A673 (cell line): ENCODE results near the gene CPNE5. TPM values are rescaled to one million over a fixed set of nuclear protein-coding genes. Genes with fewer than 3 reads are reported as not detected.

Source experiments
- BruUV-seq: library from RNA; stranded (reverse); fragments of 400-500 nt; replicated peaks from 2 replicates; lab custom pipeline; 2021; lab: Mats Ljungman, UMichigan
- CTCF ChIA-PET: fragments of 300-600 bp; sonication (Branson Sonifier 250); formaldehyde crosslinking; loops from one replicate; lab custom pipeline; 2022; ENCODE audit warnings: antibody characterized with exemption; lab: Charles Lee
- POLR2A ChIA-PET: fragments of 300-600 bp; sonication (Branson Sonifier 250); formaldehyde crosslinking; loops from one replicate; lab custom pipeline; 2022; ENCODE audit warnings: antibody characterized with exemption; ENCODE audit not compliant: low non-redundant PET; lab: Charles Lee
- DNase-seq: peaks from one replicate; pipeline ENCODE4 v3.0.0-alpha.2; 2015; ENCODE audit warnings: low spot score
- H3K27ac ChIP-seq: fragments of 200-600 bp; sonication (generic); 2 replicates; pipeline ENCODE4 v1.5.1; 2016; ENCODE audit warnings: mixed run types, low read depth, mild to moderate bottlenecking, mixed read lengths, antibody characterized with exemption, low read length; ENCODE audit not compliant: poor library complexity, severe bottlenecking
- H3K27me3 ChIP-seq: fragments of 200-600 bp; sonication (generic); replicated peaks from 2 replicates; pipeline ENCODE4 v1.6.1; 2017; ENCODE audit warnings: mixed run types, low read depth, mild to moderate bottlenecking, mixed read lengths, antibody characterized with exemption, low read length; ENCODE audit not compliant: insufficient read depth, poor library complexity
- H3K36me3 ChIP-seq: fragments of 200-600 bp; sonication (generic); 2 replicates; pipeline ENCODE4 v1.6.1; 2016; ENCODE audit warnings: mixed run types, mild to moderate bottlenecking, mixed read lengths, antibody characterized with exemption, low read length; ENCODE audit not compliant: insufficient read depth, poor library complexity, severe bottlenecking
- H3K4me1 ChIP-seq: fragments of 200-600 bp; sonication (generic); 2 replicates; pipeline ENCODE4 v1.6.1; 2017; ENCODE audit warnings: mixed run types, mild to moderate bottlenecking, mixed read lengths, antibody characterized with exemption, low read length; ENCODE audit not compliant: insufficient read depth, poor library complexity, severe bottlenecking
- H3K4me3 ChIP-seq: fragments of 200-600 bp; sonication (generic); 2 replicates; pipeline ENCODE4 v1.5.1; 2016; ENCODE audit warnings: low read depth, mixed run types, mild to moderate bottlenecking, mixed read lengths, low read length; ENCODE audit not compliant: poor library complexity, severe bottlenecking
- H3K9me3 ChIP-seq: fragments of 200-600 bp; sonication (generic); 2 replicates; pipeline ENCODE4 v1.6.1; 2016; ENCODE audit warnings: mixed run types, low read depth, mild to moderate bottlenecking, mixed read lengths, antibody characterized with exemption, low read length; ENCODE audit not compliant: poor library complexity, severe bottlenecking
- CTCF ChIP-seq: fragments of 300-800, 200-600 bp; sonication (generic); conservative IDR thresholded peaks from 2 replicates; pipeline ENCODE4 v1.5.1; 2017; ENCODE audit warnings: low read depth, mild to moderate bottlenecking, antibody characterized with exemption, low read length, moderate library complexity, mixed read lengths
- EZH2 ChIP-seq: fragments of 200-600 bp; sonication (generic); IDR thresholded peaks from 2 replicates; pipeline ENCODE4 v1.6.1; 2017; ENCODE audit warnings: borderline replicate concordance, low read depth, mild to moderate bottlenecking, mixed read lengths, antibody characterized with exemption, low read length; ENCODE audit not compliant: poor library complexity, severe bottlenecking
- intact Hi-C: fragments of 100-400 bp; cut with micrococcal nuclease; formaldehyde crosslinking; loops from one replicate; pipeline ENCODE4 v1.10.0; 2022; ENCODE audit not compliant: unreplicated experiment
- total RNA-seq: library from RNA; stranded (reverse); gene quantifications from 2 replicates; pipeline ENCODE4 v1.2.3, GENCODE V29; 2021

The CPNE5 gene
- total RNA-seq, 1 experiment from 2014 or later, result 0.13 TPM

GRCh38 chr6:36791085-36791484, 48.2 kb downstream of the CPNE5 start:
- ChIA-PET POLR2A (no interaction called here), CTCF (no interaction called here)
- intact Hi-C loops, result no loop called here

GRCh38 chr6:36788768-36789167, 50.5 kb downstream of the CPNE5 start:
- BruUV-seq, result no TSS peak
- Histone ChIP-seq H3K27ac (no peak overlapping the region), H3K4me1 (peaks cover 8% of the 10 kb centered on the region), H3K9me3 (no peaks in the 10 kb centered on the region), H3K36me3 (no peaks in the 10 kb centered on the region), H3K4me3 (no peak overlapping the region), H3K27me3 (no peaks in the 10 kb centered on the region)
- CTCF ChIA-PET, result no interaction called here
- DNase-seq, result peak; percentile 54
- intact Hi-C loops, result no loop called here
- TF ChIP-seq CTCF, result no peak
- TF ChIP-seq EZH2, result no peak
- POLR2A ChIA-PET, result no interaction called here

More at GRCh38 chr6:36791085-36791484, 48.2 kb downstream of the CPNE5 start:
- Histone ChIP-seq H3K4me1 (peaks cover 8% of the 10 kb centered on the region), H3K9me3 (no peaks in the 10 kb centered on the region), H3K4me3 (no peak overlapping the region), H3K27me3 (no peaks in the 10 kb centered on the region), H3K36me3 (no peaks in the 10 kb centered on the region), H3K27ac (no peak overlapping the region)
- no peak for DNase-seq
- BruUV-seq, result no TSS peak
- TF ChIP-seq EZH2, result no peak
- no peak for TF ChIP-seq CTCF

GRCh38 chr6:36788186-36788585, 51.1 kb downstream of the CPNE5 start:
- BruUV-seq, result no TSS peak
- Histone ChIP-seq H3K36me3 (no peaks in the 10 kb centered on the region), H3K27me3 (no peaks in the 10 kb centered on the region), H3K9me3 (no peaks in the 10 kb centered on the region), H3K4me1 (peaks cover 8% of the 10 kb centered on the region), H3K27ac (no peak overlapping the region), H3K4me3 (no peak overlapping the region)
- TF ChIP-seq CTCF (no peak), EZH2 (no peak)
- DNase-seq, result no peak
- ChIA-PET CTCF (no interaction called here), POLR2A (no interaction called here)
- intact Hi-C loops, result no loop called here
